Endothelial cell of umbilical vein (primary cell): ENCODE results near the gene FLT3LG. TPM values are rescaled to one million over a fixed set of nuclear protein-coding genes. Genes with fewer than 3 reads are reported as not detected.

Experiments used
- BruUV-seq: library from RNA; stranded (reverse); fragments of 400-500 nt; replicated peaks from 2 replicates; lab custom pipeline; 2021; lab: Mats Ljungman, UMichigan
- CTCF ChIA-PET: fragments of 300-600, 350-600 bp; sonication (Branson Sonifier 250); formaldehyde crosslinking; loops from one replicate; lab custom pipeline; 2021; ENCODE audit warnings: antibody characterized with exemption, inconsistent platforms; lab: Charles Lee
- POLR2A ChIA-PET: fragments of 300-600, 350-600 bp; sonication (Branson Sonifier 250); formaldehyde crosslinking; loops from one replicate; lab custom pipeline; 2021; ENCODE audit warnings: antibody characterized with exemption, inconsistent platforms; lab: Charles Lee
- DNase-seq: peaks from one replicate; pipeline ENCODE4 v3.0.0-alpha.2; 2011; ENCODE audit warnings: low read depth, low spot score
- FAIRE-seq: peaks from 2 replicates; lab custom pipeline; 2011; peaks lifted over from hg19 to GRCh38; lab: Jason Lieb, UNC
- H2AFZ ChIP-seq: 2 replicates; pipeline ENCODE4 v1.6.0; 2012; ENCODE audit warnings: low read depth, low read length, control low read depth, inconsistent platforms
- H3K27ac ChIP-seq: 2 replicates; pipeline ENCODE4 v1.5.1; 2011; ENCODE audit warnings: low read depth, mild to moderate bottlenecking, control low read depth, low read length, moderate library complexity; ENCODE audit not compliant: insufficient read depth
- H3K27me3 ChIP-seq, 2 experiments: 2 replicates each; pipeline versions ENCODE4 v1.6.0 to v1.6.1; 2011; ENCODE audit warnings: low read length in 2 of 2, mixed read lengths in 1 of 2; ENCODE audit not compliant: control insufficient read depth in 2 of 2, insufficient read depth in 2 of 2
- H3K36me3 ChIP-seq, 2 experiments: 2 replicates in 1 of 2; 3 replicates in 1 of 2; pipeline ENCODE4 v1.5.1; 2011; ENCODE audit warnings: low read length in 2 of 2, mild to moderate bottlenecking in 1 of 2, moderate library complexity in 1 of 2; ENCODE audit not compliant: control insufficient read depth in 2 of 2, insufficient read depth in 2 of 2; ENCODE audit errors: extremely low read depth in 1 of 2
- H3K4me1 ChIP-seq: 3 replicates; pipeline ENCODE4 v1.5.1; 2011; ENCODE audit warnings: mild to moderate bottlenecking, low read length; ENCODE audit not compliant: control insufficient read depth, insufficient read depth; ENCODE audit errors: extremely low read depth
- H3K4me2 ChIP-seq: 2 replicates; pipeline ENCODE4 v1.6.1; 2011; ENCODE audit warnings: low read length, control low read depth, mixed read lengths; ENCODE audit not compliant: insufficient read depth
- H3K4me3 ChIP-seq, 3 experiments: fragments of 200-600 bp in 1 of 3; sonication (generic), shearing (Covaris generic) in 1 of 3; replicated peaks in 1 of 3; 2 replicates each; pipeline ENCODE4 v1.5.1; 2011 to 2016; ENCODE audit warnings: control low read depth in 3 of 3, low read length in 3 of 3, mild to moderate bottlenecking in 2 of 3, inconsistent platforms in 1 of 3, low read depth in 1 of 3, moderate library complexity in 1 of 3; ENCODE audit not compliant: insufficient read depth in 1 of 3
- H3K79me2 ChIP-seq: 2 replicates; pipeline ENCODE4 v1.6.0; 2012; ENCODE audit warnings: low read length, inconsistent platforms; ENCODE audit not compliant: control insufficient read depth, insufficient read depth
- H3K9ac ChIP-seq: replicated peaks from 2 replicates; pipeline ENCODE3; 2011; ENCODE audit warnings: low read length, control low read depth; ENCODE audit not compliant: insufficient read depth; ENCODE audit errors: extremely low read depth
- H3K9me1 ChIP-seq: replicated peaks from 3 replicates; pipeline ENCODE4 v1.6.0; 2011; ENCODE audit warnings: mild to moderate bottlenecking, low read length; ENCODE audit not compliant: control insufficient read depth, insufficient read depth; ENCODE audit errors: extremely low read depth
- H3K9me3 ChIP-seq: replicated peaks from 2 replicates; pipeline ENCODE4 v1.5.1; 2012; ENCODE audit warnings: low read length, inconsistent platforms; ENCODE audit not compliant: control insufficient read depth, insufficient read depth
- H4K20me1 ChIP-seq: replicated peaks from 2 replicates; pipeline ENCODE3; 2011; ENCODE audit warnings: mild to moderate bottlenecking, low read length; ENCODE audit not compliant: control insufficient read depth, insufficient read depth; ENCODE audit errors: extremely low read depth
- EZH2 ChIP-seq: IDR thresholded peaks from 2 replicates; pipeline ENCODE4 v1.6.1; 2012; ENCODE audit warnings: borderline replicate concordance, low read depth, mild to moderate bottlenecking, moderate library complexity, low read length, inconsistent platforms; ENCODE audit not compliant: severe bottlenecking
- FOS ChIP-seq: IDR thresholded peaks from 2 replicates; pipeline ENCODE4 v1.6.1; 2011; ENCODE audit warnings: mild to moderate bottlenecking, low read length, moderate library complexity, borderline replicate concordance; ENCODE audit not compliant: insufficient read depth
- GATA2 ChIP-seq: IDR thresholded peaks from 2 replicates; pipeline ENCODE4 v1.7.0; 2011; ENCODE audit warnings: low read depth, mild to moderate bottlenecking, moderate library complexity, mixed read lengths, low read length; ENCODE audit not compliant: insufficient read length, insufficient read depth
- JUN ChIP-seq: IDR thresholded peaks from 2 replicates; pipeline ENCODE4 v1.6.1; 2011; ENCODE audit warnings: borderline replicate concordance, low read depth; ENCODE audit not compliant: insufficient read length, insufficient read depth
- MYC ChIP-seq: IDR thresholded peaks from one replicate; pipeline ENCODE4 v1.6.1; 2011; ENCODE audit warnings: mild to moderate bottlenecking, low read depth, low read length
- POLR2A ChIP-seq: IDR thresholded peaks from 2 replicates; pipeline ENCODE4 v1.6.1; 2012; ENCODE audit warnings: low read depth, mild to moderate bottlenecking, control low read depth, low read length
- POLR2AphosphoS5 ChIP-seq: IDR thresholded peaks from 2 replicates; pipeline ENCODE4 v1.6.1; 2012; ENCODE audit warnings: low read depth, mild to moderate bottlenecking, control low read depth, low read length, moderate library complexity; ENCODE audit not compliant: insufficient read depth
- dilution Hi-C: fragments of 300-500 bp; cut with MboI; formaldehyde crosslinking; loops from one replicate; pipeline ENCODE4 v1.15.0; 2019; ENCODE audit warnings: low sequenced_read_pairs; ENCODE audit not compliant: extremely low pct_ligation_motif_present
- intact Hi-C: fragments of 100-400 bp; cut with micrococcal nuclease; formaldehyde crosslinking; loops from one replicate; pipeline ENCODE4 v1.10.0; 2022
- polyA plus RNA-seq, 4 experiments: library from polyadenylated mRNA; depleted of rRNA in 3 of 4; stranded (reverse) in 3 of 4; unstranded in 1 of 4; fragments of >200 nt; gene quantifications; 2 replicates each; pipeline versions ENCODE4 v1.2.1 to v1.2.3, GENCODE V29; 2011 to 2012; ENCODE audit warnings: missing spikeins in 1 of 4
- total RNA-seq: library from RNA; stranded (reverse); gene quantifications from 2 replicates; pipeline ENCODE4 v1.2.3, GENCODE V29; 2021
- TF ChIP-seq, protein P1 (sequence below): IDR thresholded peaks from 2 replicates; pipeline ENCODE4 v1.6.1; 2011; ENCODE audit not compliant: insufficient read depth, insufficient read length
- TF ChIP-seq, protein P2 (sequence below), 2 donors: IDR thresholded peaks; 1 replicate in 1 of 2; 2 replicates in 1 of 2; pipeline ENCODE4 v1.5.1; 2011; ENCODE audit warnings: low read length in 2 of 2, mild to moderate bottlenecking in 2 of 2, moderate library complexity in 2 of 2, control low read depth in 1 of 2, inconsistent platforms in 1 of 2, low read depth in 1 of 2; ENCODE audit not compliant: insufficient read depth in 1 of 2; ENCODE audit errors: extremely low read depth in 1 of 2

Gene FLT3LG
- total and polyA plus RNA-seq, 2 donors (not counting 3 experiments of a cell fraction or from before 2014, with no cell fraction given), result 5.0 to 5.7 TPM

DNA sequence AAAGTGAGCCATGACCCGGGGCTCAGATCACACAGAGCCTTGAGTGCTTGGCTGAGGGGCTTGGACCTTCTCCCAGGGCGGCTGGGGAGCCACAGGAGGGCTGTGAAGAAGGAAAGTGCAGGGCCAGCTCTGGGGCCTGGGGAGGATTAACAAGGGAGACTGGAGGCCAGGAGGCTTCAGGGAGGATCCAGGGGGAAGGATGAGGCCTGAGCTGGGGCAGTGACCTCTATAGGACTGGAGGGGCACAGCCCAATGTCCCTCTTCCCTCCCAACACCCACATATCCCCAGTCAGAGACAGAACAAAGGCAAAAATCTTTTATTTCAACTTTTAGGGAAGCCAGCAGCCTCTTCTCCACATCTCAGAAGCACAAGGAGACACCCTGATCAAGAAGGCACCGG is 28.0 kb upstream of the FLT3LG start:
- no peak overlapping the region for H3K4me3 ChIP-seq
- ChIA-PET POLR2A (no interaction called here), CTCF (interaction anchor here (1.9 kb wide), 1 partner anchor 54 kb away, joined by 8 read pairs; no protein-coding TSS in a partner anchor)
- dilution Hi-C loops (no loop called here), intact Hi-C loops (no loop called here)
- H3K79me2 ChIP-seq, result peaks cover 7% of the 10 kb centered on the region
- BruUV-seq, result no TSS peak
- no peak overlapping the region for H3K9ac ChIP-seq
- no peak for TF ChIP-seq FOS
- TF ChIP-seq, protein P1, sequence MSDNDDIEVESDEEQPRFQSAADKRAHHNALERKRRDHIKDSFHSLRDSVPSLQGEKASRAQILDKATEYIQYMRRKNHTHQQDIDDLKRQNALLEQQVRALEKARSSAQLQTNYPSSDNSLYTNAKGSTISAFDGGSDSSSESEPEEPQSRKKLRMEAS, result no peak
- no peak for TF ChIP-seq JUN
- TF ChIP-seq POLR2A, result no peak
- no peak for TF ChIP-seq POLR2AphosphoS5
- no peak for TF ChIP-seq MYC
- TF ChIP-seq GATA2, result no peak
- no peak for TF ChIP-seq EZH2
- TF ChIP-seq, protein P2, sequence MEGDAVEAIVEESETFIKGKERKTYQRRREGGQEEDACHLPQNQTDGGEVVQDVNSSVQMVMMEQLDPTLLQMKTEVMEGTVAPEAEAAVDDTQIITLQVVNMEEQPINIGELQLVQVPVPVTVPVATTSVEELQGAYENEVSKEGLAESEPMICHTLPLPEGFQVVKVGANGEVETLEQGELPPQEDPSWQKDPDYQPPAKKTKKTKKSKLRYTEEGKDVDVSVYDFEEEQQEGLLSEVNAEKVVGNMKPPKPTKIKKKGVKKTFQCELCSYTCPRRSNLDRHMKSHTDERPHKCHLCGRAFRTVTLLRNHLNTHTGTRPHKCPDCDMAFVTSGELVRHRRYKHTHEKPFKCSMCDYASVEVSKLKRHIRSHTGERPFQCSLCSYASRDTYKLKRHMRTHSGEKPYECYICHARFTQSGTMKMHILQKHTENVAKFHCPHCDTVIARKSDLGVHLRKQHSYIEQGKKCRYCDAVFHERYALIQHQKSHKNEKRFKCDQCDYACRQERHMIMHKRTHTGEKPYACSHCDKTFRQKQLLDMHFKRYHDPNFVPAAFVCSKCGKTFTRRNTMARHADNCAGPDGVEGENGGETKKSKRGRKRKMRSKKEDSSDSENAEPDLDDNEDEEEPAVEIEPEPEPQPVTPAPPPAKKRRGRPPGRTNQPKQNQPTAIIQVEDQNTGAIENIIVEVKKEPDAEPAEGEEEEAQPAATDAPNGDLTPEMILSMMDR (IDR thresholded peaks at IDR 0.05; ENCODE audit: extremely low read depth in 1 of 2, insufficient read depth in 1 of 2, low read depth in 1 of 2, low read length in 2 of 2), result no peak
- no peak overlapping the region for H2AFZ ChIP-seq
- no peaks in the 10 kb centered on the region for H3K9me3 ChIP-seq
- H3K36me3 ChIP-seq, result peaks cover 0 to 4% of the 10 kb centered on the region in 2 experiments
- FAIRE-seq (no peak), DNase-seq (no peak)
- no peaks in the 10 kb centered on the region for H3K9me1 ChIP-seq
- H3K27ac ChIP-seq, result no peak overlapping the region
- peaks cover 5% of the 10 kb centered on the region for H3K4me1 ChIP-seq
- peaks cover 8 to 13% of the 10 kb centered on the region in 2 experiments for H3K27me3 ChIP-seq
- H3K4me2 ChIP-seq, result no peak overlapping the region
- no peaks in the 10 kb centered on the region for H4K20me1 ChIP-seq
